ENCODE results near the gene A1BG.

Gene A1BG

DNA sequence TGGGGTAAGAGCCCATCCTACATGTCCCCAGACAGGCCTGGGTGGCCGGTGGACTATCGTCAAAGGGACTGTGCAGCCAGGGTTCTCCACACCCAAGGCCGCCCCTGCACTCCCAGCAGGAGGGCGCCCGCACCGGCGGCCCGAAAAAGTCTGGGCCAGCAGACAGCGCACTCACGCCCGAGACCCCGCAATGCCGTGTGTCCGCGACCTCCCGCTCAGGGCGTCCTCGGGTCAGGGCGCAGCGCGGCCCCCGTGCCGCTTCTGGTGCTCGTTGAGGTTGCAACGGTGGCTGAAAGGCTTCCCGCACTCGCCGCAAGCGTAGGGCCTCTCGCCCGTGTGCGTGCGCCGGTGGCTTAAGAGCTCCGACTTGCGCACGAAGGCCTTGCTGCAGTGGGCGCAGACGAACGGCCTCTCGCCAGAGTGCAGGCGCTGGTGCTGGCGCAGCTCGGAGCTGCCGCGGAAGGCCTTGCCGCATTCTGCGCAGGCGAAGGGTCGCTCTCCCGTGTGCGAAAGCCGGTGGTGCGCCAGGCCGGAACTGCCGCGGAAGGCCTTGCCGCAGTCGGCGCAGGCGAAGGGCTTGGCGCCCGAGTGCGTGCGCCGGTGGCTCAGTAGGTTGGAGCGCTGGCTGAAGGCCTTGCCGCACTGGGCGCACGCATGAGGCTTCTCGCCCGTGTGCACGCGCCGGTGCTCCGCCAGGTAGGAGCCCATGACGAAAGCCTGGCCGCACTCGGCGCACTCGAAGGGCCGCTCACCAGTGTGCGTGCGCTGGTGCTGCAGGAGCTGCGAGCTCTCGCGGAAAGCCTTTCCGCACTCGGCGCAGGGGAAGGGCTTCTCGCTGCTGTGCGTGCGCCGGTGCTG, 2.8 kb upstream of the A1BG start:
- TF ChIP-seq, protein P1, sequence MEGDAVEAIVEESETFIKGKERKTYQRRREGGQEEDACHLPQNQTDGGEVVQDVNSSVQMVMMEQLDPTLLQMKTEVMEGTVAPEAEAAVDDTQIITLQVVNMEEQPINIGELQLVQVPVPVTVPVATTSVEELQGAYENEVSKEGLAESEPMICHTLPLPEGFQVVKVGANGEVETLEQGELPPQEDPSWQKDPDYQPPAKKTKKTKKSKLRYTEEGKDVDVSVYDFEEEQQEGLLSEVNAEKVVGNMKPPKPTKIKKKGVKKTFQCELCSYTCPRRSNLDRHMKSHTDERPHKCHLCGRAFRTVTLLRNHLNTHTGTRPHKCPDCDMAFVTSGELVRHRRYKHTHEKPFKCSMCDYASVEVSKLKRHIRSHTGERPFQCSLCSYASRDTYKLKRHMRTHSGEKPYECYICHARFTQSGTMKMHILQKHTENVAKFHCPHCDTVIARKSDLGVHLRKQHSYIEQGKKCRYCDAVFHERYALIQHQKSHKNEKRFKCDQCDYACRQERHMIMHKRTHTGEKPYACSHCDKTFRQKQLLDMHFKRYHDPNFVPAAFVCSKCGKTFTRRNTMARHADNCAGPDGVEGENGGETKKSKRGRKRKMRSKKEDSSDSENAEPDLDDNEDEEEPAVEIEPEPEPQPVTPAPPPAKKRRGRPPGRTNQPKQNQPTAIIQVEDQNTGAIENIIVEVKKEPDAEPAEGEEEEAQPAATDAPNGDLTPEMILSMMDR (IDR thresholded peaks at IDR 0.05; ENCODE audit: control insufficient read depth, extremely low read depth, insufficient read depth), result no peak
- no peak overlapping the region for H3K4me3 ChIP-seq (ENCODE audit: low read depth, low read length)
- DNase-seq (ENCODE audit: low read depth), result no peak

DNA sequence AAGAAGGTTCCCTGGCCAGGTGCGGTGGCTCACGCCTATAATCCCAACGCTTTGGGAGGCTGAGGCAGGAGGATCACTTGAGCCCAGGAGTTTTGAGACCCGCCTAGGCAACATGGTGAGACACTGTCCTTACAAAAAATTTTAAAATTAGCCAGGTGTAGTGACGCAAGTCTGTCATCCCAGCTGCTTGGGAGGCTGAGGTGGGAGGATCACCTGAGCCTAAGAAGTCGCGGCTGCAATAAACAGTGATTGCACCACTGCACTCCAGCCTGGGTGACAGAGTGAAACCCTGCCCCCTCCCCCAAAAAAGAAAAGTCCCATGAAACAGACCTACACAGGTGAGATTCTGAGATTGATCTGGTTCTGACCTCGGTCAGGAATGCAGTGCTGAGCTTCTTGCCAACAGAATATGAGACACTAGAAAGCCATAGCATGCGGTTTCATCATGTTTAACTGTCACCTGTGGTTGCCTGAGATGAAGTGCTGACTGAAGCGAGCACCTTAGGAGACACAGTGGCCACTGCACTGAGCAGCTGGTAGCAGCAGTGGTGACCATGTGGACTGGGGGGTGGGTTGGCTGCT, 2.0 kb upstream of the A1BG start:
- H3K4me3 ChIP-seq (ENCODE audit: low read depth, low read length), result no peak overlapping the region
- TF ChIP-seq, protein P1 (IDR thresholded peaks at IDR 0.05; ENCODE audit: control insufficient read depth, extremely low read depth, insufficient read depth), result no peak
- no peak for DNase-seq (ENCODE audit: low read depth)

DNA sequence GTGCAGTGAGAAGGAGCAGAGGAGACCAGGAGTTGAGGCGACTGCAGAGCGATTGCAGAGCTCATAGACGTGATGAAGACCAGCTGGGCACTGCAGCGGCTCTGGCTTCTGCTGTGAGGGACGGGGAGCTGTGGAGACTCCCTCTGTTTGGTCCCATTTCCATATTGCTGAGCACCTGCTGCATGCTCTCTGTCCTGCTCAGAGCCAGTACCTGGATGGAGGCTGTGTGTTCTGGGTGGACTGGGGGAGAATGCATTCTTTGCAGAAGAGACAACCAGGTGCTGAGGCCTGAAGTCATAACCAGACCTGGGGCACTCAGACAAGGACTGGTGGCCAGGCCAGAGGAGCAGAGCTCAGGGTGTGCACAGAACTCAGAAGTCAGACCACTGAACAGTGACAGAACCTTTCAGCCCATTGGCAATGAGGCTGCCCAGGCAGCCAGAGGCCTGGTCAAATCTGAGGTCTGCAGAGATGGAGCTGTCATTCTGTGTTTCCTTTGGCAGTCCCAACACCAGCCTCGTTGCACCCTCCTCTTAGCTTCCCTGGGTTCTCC, 1.3 kb upstream of the A1BG start:
- no peak for DNase-seq (ENCODE audit: low read depth)
- H3K4me3 ChIP-seq (ENCODE audit: low read depth, low read length), result no peak overlapping the region
- TF ChIP-seq, protein P1 (IDR thresholded peaks at IDR 0.05; ENCODE audit: control insufficient read depth, extremely low read depth, insufficient read depth), result no peak

DNA sequence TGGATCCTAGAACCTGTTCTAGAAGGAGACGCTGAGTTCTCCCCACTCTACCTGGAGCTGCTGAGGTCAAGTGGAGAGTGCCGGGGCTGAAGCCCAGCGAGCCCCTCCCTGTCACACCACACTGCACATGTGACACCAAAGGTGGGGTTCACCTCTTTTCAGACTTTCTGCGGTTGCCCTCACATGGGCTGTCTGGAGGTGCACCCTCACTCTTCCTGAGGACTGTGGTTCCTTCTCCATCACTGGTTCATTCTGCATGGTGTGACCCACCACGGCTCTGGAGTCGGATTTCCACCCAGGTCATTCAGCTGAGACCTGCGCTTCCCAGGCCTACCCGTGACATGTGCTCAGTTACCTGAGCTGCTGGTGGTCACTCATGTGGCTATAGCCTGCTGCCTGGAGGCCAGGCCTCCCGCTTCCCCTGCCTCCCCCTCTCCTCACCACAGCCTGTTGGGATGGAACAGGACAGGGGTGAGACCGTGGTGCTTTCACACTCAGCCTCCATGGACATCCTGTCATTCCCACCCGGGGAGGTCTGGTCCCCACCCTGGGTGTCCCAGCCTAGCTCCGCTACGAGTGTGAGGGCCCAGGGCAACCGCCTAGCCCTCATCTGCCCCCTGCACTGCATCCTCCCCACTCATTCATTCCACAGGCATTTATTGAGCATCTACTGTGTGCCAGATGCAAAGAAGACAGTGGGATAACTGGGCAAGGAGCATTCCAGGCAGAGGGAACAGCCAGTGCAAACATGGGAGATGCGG, 605 bp upstream of the A1BG start:
- no peak overlapping the region for H3K4me3 ChIP-seq (ENCODE audit: low read depth, low read length)
- DNase-seq (ENCODE audit: low read depth), result no peak

DNA sequence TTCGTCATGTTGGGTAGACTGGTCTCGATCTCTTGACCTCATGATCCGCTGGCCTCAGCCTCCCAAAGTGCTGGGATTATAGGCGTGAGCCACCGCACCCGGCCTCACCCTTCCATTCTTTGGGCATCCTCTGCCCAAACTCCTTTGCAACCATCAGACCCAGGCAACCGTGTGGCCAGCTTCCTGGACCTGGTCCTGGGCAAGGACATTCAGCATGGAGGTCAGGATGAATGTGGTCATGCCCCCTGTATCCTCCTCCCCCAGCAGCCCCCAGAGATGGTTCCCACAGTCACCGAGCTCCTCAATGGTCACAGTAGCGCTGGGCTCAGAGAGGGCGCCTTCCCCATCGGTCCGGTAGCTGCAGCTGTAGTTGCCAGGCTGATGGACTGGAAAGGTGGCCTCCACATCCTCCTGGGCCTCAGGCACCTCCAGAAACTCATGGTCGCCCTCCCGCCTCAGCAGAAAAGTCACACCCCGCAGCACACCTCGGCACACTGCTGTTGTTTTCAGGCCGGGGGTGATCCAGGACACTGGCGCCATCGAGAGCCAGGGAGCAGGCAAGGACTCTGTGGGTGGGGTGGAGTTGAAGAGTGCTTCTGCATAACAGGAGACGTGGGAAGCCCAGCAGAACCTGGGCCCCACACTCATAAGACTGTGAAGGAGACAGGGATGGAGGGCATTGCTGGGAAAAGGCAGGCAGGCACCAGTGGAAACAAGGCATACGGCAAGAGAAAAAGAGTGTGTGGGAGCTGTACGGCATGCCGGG, 1.1 kb downstream of the A1BG start:
- TF ChIP-seq, protein P1 (IDR thresholded peaks at IDR 0.05; ENCODE audit: control insufficient read depth, extremely low read depth, insufficient read depth), result no peak
- H3K4me3 ChIP-seq (ENCODE audit: low read depth, low read length), result no peak overlapping the region
- DNase-seq (ENCODE audit: low read depth), result no peak

More for the DNA sequence above, 605 bp upstream of the A1BG start:
- TF ChIP-seq, protein P1 (IDR thresholded peaks at IDR 0.05; ENCODE audit: control insufficient read depth, extremely low read depth, insufficient read depth), result no peak

DNA sequence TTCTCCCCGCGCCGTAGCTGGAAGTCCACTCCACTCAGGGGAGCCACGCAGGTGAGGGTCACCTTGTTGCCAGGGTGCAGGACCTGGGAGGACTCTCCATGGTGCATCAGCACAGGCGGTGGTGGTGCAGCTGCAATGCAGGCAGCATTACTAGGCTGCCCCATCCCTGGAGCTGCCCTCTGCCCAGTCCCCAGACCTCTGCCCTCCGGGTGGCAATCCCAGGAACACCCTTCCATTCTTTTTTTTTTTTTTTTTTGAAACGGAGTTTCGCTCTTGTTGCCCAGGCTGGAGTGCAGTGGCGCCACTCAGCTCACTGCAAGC, 1.8 kb downstream of the A1BG start:
- H3K4me3 ChIP-seq (ENCODE audit: low read depth, low read length), result no peak overlapping the region
- TF ChIP-seq, protein P1 (IDR thresholded peaks at IDR 0.05; ENCODE audit: control insufficient read depth, extremely low read depth, insufficient read depth), result no peak
- no peak for DNase-seq (ENCODE audit: low read depth)

All from LNCaP clone FGC (cell line).